Heart left ventricle (tissue), 16 donors: ENCODE data around the gene DNAI1. TPM values are rescaled to one million over a fixed set of nuclear protein-coding genes. Genes with fewer than 3 reads are reported as not detected.

Source experiments
- ATAC-seq, 4 donors: fragments of 200-7000 bp; cut with Tn5 transposase; one replicate each; pipeline ENCODE4 v1.9.1; 2020 to 2022; ENCODE audit warnings: moderate library complexity in 4 of 4, mild to moderate bottlenecking in 3 of 4, moderate number of reproducible peaks in 1 of 4
- DNase-seq, 5 donors: peaks; one replicate each; pipeline ENCODE4 v3.0.0-alpha.2; 2020
- H3K27ac ChIP-seq, 12 donors: fragments of 200-600 bp; sonication (generic) in 4 of 12; one replicate each; pipeline versions ENCODE4 v1.5.0 to v1.8.0; 2016 to 2022; ENCODE audit warnings: mild to moderate bottlenecking in 2 of 12
- H3K27me3 ChIP-seq, 9 donors: fragments of 200-600 bp; sonication (generic) in 2 of 9; one replicate each; pipeline versions ENCODE4 v1.5.1 to v1.8.0; 2016 to 2022; ENCODE audit warnings: mild to moderate bottlenecking in 3 of 9
- H3K36me3 ChIP-seq, 9 donors: fragments of 200-600 bp; sonication (generic) in 2 of 9; one replicate each; pipeline versions ENCODE4 v1.5.0 to v1.8.0; 2018 to 2022; ENCODE audit warnings: mild to moderate bottlenecking in 2 of 9
- H3K4me1 ChIP-seq, 12 donors: fragments of 200-600 bp; sonication (generic) in 4 of 12; one replicate each; pipeline versions ENCODE4 v1.5.0 to v1.8.0; 2016 to 2022; ENCODE audit warnings: mild to moderate bottlenecking in 3 of 12
- H3K4me3 ChIP-seq, 12 donors: fragments of 200-600 bp; sonication (generic) in 4 of 12; one replicate each; pipeline versions ENCODE4 v1.5.0 to v1.8.0; 2017 to 2022; ENCODE audit warnings: mild to moderate bottlenecking in 9 of 12, moderate library complexity in 4 of 12
- H3K9me3 ChIP-seq, 12 donors: fragments of 200-600 bp; sonication (generic) in 4 of 12; one replicate each; pipeline versions ENCODE4 v1.5.0 to v1.8.0; 2016 to 2022; ENCODE audit warnings: mild to moderate bottlenecking in 1 of 12
- CTCF ChIP-seq, 12 donors: fragments of 200-600 bp; sonication (generic) in 4 of 12; IDR thresholded peaks; one replicate each; pipeline versions ENCODE4 v1.5.0 to v1.8.0; 2018 to 2022; ENCODE audit warnings: antibody characterized with exemption in 12 of 12, mild to moderate bottlenecking in 5 of 12
- POLR2A ChIP-seq, 2 donors: fragments of 450-650 bp; IDR thresholded peaks; one replicate each; pipeline ENCODE4 v1.6.1; 2017; ENCODE audit warnings: antibody characterized with exemption in 2 of 2, mild to moderate bottlenecking in 2 of 2, moderate library complexity in 2 of 2
- WGBS, 4 donors: extraction: QIAGEN DNeasy Blood & Tissue Kit in 2 of 4; methylation state at CpG; one replicate each; pipeline versions ENCODE4 v1.1.5 to v1.1.7; 2013 to 2018; 5-methylcytosine and 5-hydroxymethylcytosine counted together
- intact Hi-C, 10 donors: fragments of 100-400 bp; cut with DNase I; formaldehyde crosslinking; loops; one replicate each; pipeline versions ENCODE4 v1.11.1 to v1.14.2; 2022
- polyA plus RNA-seq, 2 donors: library from polyadenylated mRNA; stranded (reverse); fragments of 200-250 nt; gene quantifications; one replicate each; pipeline ENCODE4 v1.2.3, GENCODE V29; 2013
- total RNA-seq, 9 donors: library from RNA; depleted of rRNA in 2 of 9; stranded (reverse); fragments of >200 nt in 2 of 9; fragmentation: NEBNext Ultra II Directional in 3 of 9; extraction: Animal tissue kit (Norgen Biotek cat#: 25700) in 3 of 9; gene quantifications; one replicate each; pipeline versions ENCODE4 v1.1.0 to v1.2.4, GENCODE V29; 2016 to 2023
- donor health status: ischemic (EF 13 %, LVEDD 7.1; RV severe dilation, severe dysfunction).
- donor health status: healthy with polysubstance abuse.
- donor health status: DM: no; HTN: yes; CAD: no.
- donor health status: DM: no; HTN: no; CAD: no.
- donor health status: ischemic (EF 25% LVEDD 6.9; RV normal size, moderate dysfunction).
- donor health status: ischemic (EF 25% LVEDD 5.7; RV mildly dilated, moderate dysfunction).
- donor health status: healthy.
- donor health status: DM: yes; HTN: yes; CAD: no.
- donor health status: ischemic (EF 35%, LVEDD 5.7; RV mildly dilated, moderate dysfunction).
- donor health status: nonischemic (EF 11% LVEDD 7.7; RV severe dilation, severe dysfunction).
- donor health status: DM: yes; HTN: yes; CAD: no.
- donor health status: PGD.
- donor health status: ischemic (EF 29% LVEDD 5.4; RV normal size, mild dysfunction).
- donor health status: nonischemic (EF 23%, LVEDD 6.1; RV moderate dilation, normal function).

The DNAI1 gene
- total and polyA plus RNA-seq, 11 donors = 0.36 to 0.86 (median 0.43) TPM; not detected in 8

GRCh38 chr9:34443533-34443932 lies 15.1 kb upstream of the DNAI1 start:
- Histone ChIP-seq H3K4me3 (no peak overlapping the region), H3K36me3 (peaks cover 0 to 4% (median 0%) of the 10 kb centered on the region in 9 donors), H3K27me3 (no peaks in the 10 kb centered on the region), H3K9me3 (no peaks in the 10 kb centered on the region), H3K27ac (peak overlapping the region in 1 of 12 donors; percentile 3), H3K4me1 (peaks cover 8 to 84% (median 62%) of the 10 kb centered on the region in 12 donors)
- WGBS, 4 donors = 54 to 74% (median 62%) methylated on average over 2 of the region's 2 CpGs
- DNase-seq (no peak), ATAC-seq (no peak)
- intact Hi-C loops = loop anchor here in 1 of 10 donors (5.0 kb wide), 1 partner anchor 104 kb away; no protein-coding TSS in a partner anchor
- TF ChIP-seq CTCF (IDR thresholded peaks at IDR 0.05) = no peak
- TF ChIP-seq POLR2A (IDR thresholded peaks at IDR 0.05) = no peak

GRCh38 chr9:34443976-34444375 lies 14.6 kb upstream of the DNAI1 start:
- TF ChIP-seq POLR2A (IDR thresholded peaks at IDR 0.05) (no peak), CTCF (IDR thresholded peaks at IDR 0.05) (no peak)
- Histone ChIP-seq H3K4me1 (peaks cover 8 to 89% (median 63%) of the 10 kb centered on the region in 12 donors), H3K36me3 (peaks cover 0 to 4% (median 0%) of the 10 kb centered on the region in 9 donors), H3K4me3 (no peak overlapping the region), H3K9me3 (no peaks in the 10 kb centered on the region), H3K27me3 (no peaks in the 10 kb centered on the region), H3K27ac (peak overlapping the region in 1 of 12 donors; percentile 3)
- intact Hi-C loops = loop anchor here in 1 of 10 donors (5.0 kb wide), 1 partner anchor 103 kb away; no protein-coding TSS in a partner anchor
- no peak for DNase-seq
- no peak for ATAC-seq

GRCh38 chr9:34446468-34446891 lies 12.1 kb upstream of the DNAI1 start:
- peaks cover 7 to 94% (median 63%) of the 10 kb centered on the region in 12 donors for H3K4me1 ChIP-seq
- H3K9me3 ChIP-seq = no peaks in the 10 kb centered on the region
- DNase-seq (no peak), ATAC-seq (peak; percentile 54 to 60 (median 55))
- no peak for TF ChIP-seq POLR2A (IDR thresholded peaks at IDR 0.05)
- H3K36me3 ChIP-seq = peaks cover 0 to 4% (median 0%) of the 10 kb centered on the region in 9 donors
- no peak overlapping the region for H3K4me3 ChIP-seq
- intact Hi-C loops = no loop called here
- no peaks in the 10 kb centered on the region for H3K27me3 ChIP-seq
- no peak overlapping the region for H3K27ac ChIP-seq

- Histone ChIP-seq H3K9me3 (no peaks in the 10 kb centered on the region), H3K4me3 (no peak overlapping the region), H3K27me3 (no peaks in the 10 kb centered on the region), H3K27ac (no peak overlapping the region), H3K36me3 (peaks cover 0 to 4% (median 0%) of the 10 kb centered on the region in 9 donors), H3K4me1 (peaks cover 5 to 94% (median 63%) of the 10 kb centered on the region in 12 donors)
- 96 to 98% (median 97%) methylated on average over 1 of the region's 1 CpG for WGBS, 4 donors
- TF ChIP-seq POLR2A (IDR thresholded peaks at IDR 0.05) (no peak), CTCF (IDR thresholded peaks at IDR 0.05) (no peak)
- intact Hi-C loops = no loop called here
- ATAC-seq = no peak
- no peak for DNase-seq
Observed at GRCh38 chr9:34446951-34447350, 11.7 kb upstream of the DNAI1 start.

- DNase-seq = no peak
- H3K27me3 ChIP-seq = no peaks in the 10 kb centered on the region
- H3K4me1 ChIP-seq = peaks cover 9 to 98% (median 77%) of the 10 kb centered on the region in 12 donors
- no peaks in the 10 kb centered on the region for H3K9me3 ChIP-seq
- no peaks in the 10 kb centered on the region for H3K36me3 ChIP-seq
- peak overlapping the region in 9 of 12 donors; percentile 26 to 81 (median 61) for H3K27ac ChIP-seq
- H3K4me3 ChIP-seq = no peak overlapping the region
- 65 to 78% (median 68%) methylated on average over 10 of the region's 10 CpGs for WGBS, 4 donors
- intact Hi-C loops = loop anchor here in 2 of 10 donors (5.0 to 10.0 kb wide), 3 partner anchors 38 to 824 kb away; partner anchors contain the start of gene RPP25L (in 1 of the 2)
- ATAC-seq = peak in 2 of 4 donors; percentile 7 to 37
- TF ChIP-seq POLR2A (IDR thresholded peaks at IDR 0.05) = no peak
- no peak for TF ChIP-seq CTCF (IDR thresholded peaks at IDR 0.05)
Observed at GRCh38 chr9:34450644-34451043, 8.0 kb upstream of the DNAI1 start.
